IMR-90 (cell line): ENCODE results near the gene MTA1.

ENCODE experiments used
- FOS ChIP-seq: fragments of 150-350 bp; IDR thresholded peaks from 2 replicates; pipeline ENCODE4 v1.6.1; 2016; ENCODE audit warnings: low read depth, low read length
- POLR2A ChIP-seq: IDR thresholded peaks from 2 replicates; pipeline ENCODE4 v1.6.1; 2012; ENCODE audit warnings: mild to moderate bottlenecking, low read depth, low read length
- RAD21 ChIP-seq: IDR thresholded peaks from 2 replicates; pipeline ENCODE4 v1.6.1; 2012; ENCODE audit warnings: low read length, improper control_type of control experiment
- RFX5 ChIP-seq: IDR thresholded peaks from 2 replicates; pipeline ENCODE4 v1.8.0; 2012; ENCODE audit warnings: low read depth, mild to moderate bottlenecking, low read length, moderate library complexity
- TF ChIP-seq, protein P1 (sequence below): conservative IDR thresholded peaks from 2 replicates; pipeline ENCODE4 v1.5.1; 2012; ENCODE audit warnings: mild to moderate bottlenecking, low read depth, low read length, improper control_type of control experiment

DNA sequence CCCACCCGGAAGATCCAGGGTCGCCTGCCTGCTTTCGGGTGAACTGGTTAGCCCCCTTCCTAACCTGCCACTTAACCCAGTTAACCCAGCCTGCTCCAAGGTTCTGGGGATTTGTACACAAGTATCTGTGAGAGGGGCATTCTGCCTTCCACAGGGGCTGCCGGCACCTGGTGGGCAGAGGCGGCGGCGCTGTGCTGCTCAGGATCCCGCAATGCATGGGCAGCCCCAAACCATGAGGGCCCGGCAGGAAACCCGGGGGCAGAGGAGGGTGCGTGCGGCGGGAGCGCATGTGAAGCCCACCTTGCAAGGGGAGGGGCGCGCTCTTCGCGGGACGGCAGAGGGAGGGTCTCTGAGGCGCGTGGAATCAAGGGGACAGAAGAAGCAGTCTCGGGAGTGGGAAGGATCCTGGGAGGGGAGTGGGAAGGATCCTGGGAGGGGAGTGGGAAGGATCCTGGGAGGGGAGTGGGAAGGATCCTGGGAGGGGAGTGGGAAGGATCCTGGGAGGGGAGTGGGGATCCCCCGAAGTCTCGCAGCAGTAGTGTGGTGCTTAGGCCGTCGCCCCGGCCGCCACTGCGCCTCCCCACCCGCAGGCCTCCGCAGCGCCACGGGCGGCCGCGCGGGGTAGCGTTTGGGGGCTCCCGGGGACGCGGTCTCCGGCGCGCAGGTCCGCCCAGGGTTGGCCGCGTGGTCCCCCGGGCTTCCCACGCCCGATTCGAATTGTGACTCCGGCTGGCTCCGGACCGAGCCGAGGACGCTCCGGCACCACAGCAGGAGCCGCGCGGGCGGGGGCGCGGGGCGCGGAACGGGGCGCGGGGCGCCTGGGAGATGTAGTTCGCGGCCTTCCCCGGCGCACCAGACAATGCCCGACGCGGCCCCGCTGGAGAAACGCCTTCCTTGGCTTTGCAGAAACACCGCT, 4.9 kb upstream of the MTA1 start:
- TF ChIP-seq, protein P1, sequence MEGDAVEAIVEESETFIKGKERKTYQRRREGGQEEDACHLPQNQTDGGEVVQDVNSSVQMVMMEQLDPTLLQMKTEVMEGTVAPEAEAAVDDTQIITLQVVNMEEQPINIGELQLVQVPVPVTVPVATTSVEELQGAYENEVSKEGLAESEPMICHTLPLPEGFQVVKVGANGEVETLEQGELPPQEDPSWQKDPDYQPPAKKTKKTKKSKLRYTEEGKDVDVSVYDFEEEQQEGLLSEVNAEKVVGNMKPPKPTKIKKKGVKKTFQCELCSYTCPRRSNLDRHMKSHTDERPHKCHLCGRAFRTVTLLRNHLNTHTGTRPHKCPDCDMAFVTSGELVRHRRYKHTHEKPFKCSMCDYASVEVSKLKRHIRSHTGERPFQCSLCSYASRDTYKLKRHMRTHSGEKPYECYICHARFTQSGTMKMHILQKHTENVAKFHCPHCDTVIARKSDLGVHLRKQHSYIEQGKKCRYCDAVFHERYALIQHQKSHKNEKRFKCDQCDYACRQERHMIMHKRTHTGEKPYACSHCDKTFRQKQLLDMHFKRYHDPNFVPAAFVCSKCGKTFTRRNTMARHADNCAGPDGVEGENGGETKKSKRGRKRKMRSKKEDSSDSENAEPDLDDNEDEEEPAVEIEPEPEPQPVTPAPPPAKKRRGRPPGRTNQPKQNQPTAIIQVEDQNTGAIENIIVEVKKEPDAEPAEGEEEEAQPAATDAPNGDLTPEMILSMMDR: peak; percentile 71
- TF ChIP-seq POLR2A (no peak), FOS (no peak), RAD21 (peak; percentile 25; the same call in 1 of the 2 replicates), RFX5 (no peak)
